ENCODE measurements around the gene ZMAT3.
"Not testable (repeated sequence)": the region's sequence is repeated elsewhere in the genome, so short reads cannot be mapped to it uniquely, and the experiment has no call there.

ZMAT3 gene, protein sequence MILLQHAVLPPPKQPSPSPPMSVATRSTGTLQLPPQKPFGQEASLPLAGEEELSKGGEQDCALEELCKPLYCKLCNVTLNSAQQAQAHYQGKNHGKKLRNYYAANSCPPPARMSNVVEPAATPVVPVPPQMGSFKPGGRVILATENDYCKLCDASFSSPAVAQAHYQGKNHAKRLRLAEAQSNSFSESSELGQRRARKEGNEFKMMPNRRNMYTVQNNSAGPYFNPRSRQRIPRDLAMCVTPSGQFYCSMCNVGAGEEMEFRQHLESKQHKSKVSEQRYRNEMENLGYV

GRCh38 chr3:179071323-179072099, at the start of gene ZMAT3:
Gene ZMAT3, minus strand, starts transcription at chr3:179071809. Its CDS starts 4,057 bp downstream, at chr3:179067752.
- no peaks in the 10 kb centered on the region for H3K9me3 Mint-ChIP-seq
- peak within 1 kb of the TSS; percentile 80 for H3K27ac Mint-ChIP-seq
- peak; percentile 87 for DNase-seq
- peaks cover 13% of the 10 kb centered on the region for H3K36me3 Mint-ChIP-seq (ENCODE audit: low read depth)
- peaks cover 25% of the 10 kb centered on the region for H3K4me1 Mint-ChIP-seq
- peak within 1 kb of the TSS; percentile 99 for H3K4me3 Mint-ChIP-seq
- no peak for TF ChIP-seq CTCF (IDR thresholded peaks at IDR 0.05)
- H3K27me3 Mint-ChIP-seq (ENCODE audit: low read depth, poor library complexity) = peaks cover 7% of the 10 kb centered on the region

- no peak for TF ChIP-seq CTCF (IDR thresholded peaks at IDR 0.05)
- no peak for DNase-seq
- Mint-ChIP-seq H3K4me1 (no peaks in the 10 kb centered on the region), H3K36me3 (ENCODE audit: low read depth) (peaks cover 6% of the 10 kb centered on the region), H3K4me3 (no peak overlapping the region), H3K27me3 (ENCODE audit: low read depth, poor library complexity) (peaks cover 3% of the 10 kb centered on the region), H3K9me3 (peaks cover 19% of the 10 kb centered on the region), H3K27ac (no peak overlapping the region)
These were observed 45.2 kb upstream of the ZMAT3 start for GRCh38 chr3:179116816-179117215.

DNA sequence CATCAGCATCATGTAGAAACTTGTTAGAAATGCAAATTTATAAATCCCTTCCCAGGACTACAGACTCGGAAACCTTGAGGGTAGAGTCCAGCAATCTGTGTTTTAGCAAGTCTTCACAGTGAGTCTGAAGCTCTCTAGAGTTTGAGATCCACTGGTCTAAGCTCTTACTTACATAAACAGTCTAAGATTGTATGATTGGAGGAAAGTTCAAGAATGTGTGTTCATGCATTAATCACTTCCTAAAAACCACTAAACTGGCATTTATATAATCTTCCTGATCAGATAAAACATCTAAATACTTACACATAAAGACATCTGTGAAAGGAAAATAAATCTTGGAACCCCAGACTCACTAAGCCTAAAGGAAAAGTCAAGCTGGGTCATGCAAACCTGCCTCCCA, 43.8 kb upstream of the ZMAT3 start:
- H3K27ac Mint-ChIP-seq; H3K36me3 Mint-ChIP-seq (ENCODE audit: low read depth); H3K4me3 Mint-ChIP-seq; H3K4me1 Mint-ChIP-seq; H3K27me3 Mint-ChIP-seq (ENCODE audit: low read depth, poor library complexity); DNase-seq: not testable (repeated sequence)
- peaks cover 21% of the 10 kb centered on the region for H3K9me3 Mint-ChIP-seq

DNA sequence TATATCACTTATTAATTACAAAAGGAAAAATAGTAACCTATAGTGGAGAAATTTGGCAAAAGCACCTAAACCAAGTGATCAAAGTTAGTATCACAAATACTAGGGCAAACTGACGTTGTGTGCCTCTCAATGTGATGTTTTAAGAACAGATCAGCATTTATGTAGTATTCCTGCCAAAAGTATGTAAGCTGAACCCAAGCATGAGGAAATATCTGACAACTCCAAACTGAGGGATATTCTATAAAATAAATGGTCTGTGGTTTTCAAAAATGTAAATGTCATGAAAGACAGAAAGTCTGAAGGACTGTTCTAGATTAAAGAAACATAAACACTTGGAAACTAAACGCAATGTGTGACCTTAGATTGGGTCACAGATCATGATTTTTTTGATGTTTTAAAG, 42.3 kb upstream of the ZMAT3 start:
- peaks cover 3% of the 10 kb centered on the region for H3K27me3 Mint-ChIP-seq (ENCODE audit: low read depth, poor library complexity)
- peaks cover 1% of the 10 kb centered on the region for H3K36me3 Mint-ChIP-seq (ENCODE audit: low read depth)
- no peak for TF ChIP-seq CTCF (IDR thresholded peaks at IDR 0.05)
- DNase-seq = no peak
- H3K4me3 Mint-ChIP-seq = no peak overlapping the region
- peaks cover 20% of the 10 kb centered on the region for H3K9me3 Mint-ChIP-seq
- H3K4me1 Mint-ChIP-seq = no peaks in the 10 kb centered on the region
- no peak overlapping the region for H3K27ac Mint-ChIP-seq

DNA sequence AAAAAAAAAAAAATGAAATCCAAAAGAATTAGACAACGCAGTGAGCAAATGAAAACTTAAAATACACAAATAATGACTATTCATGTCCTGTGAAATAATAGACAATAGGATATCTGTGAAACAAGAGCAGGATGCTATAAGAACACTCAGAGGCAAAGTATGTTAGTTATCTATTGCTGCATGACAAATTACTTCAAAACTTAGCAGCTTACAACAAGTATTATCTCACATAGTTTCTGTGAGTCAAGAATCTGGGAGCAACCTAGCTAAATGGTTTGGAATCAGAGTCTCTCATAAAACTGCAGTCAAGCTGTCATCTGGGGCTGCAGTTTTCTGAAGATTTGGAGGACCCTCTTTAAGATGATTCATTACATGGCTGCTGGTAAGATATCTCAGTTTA, 36.5 kb upstream of the ZMAT3 start:
- Mint-ChIP-seq H3K36me3 (ENCODE audit: low read depth) (no peaks in the 10 kb centered on the region), H3K4me1 (no peaks in the 10 kb centered on the region), H3K27me3 (ENCODE audit: low read depth, poor library complexity) (no peaks in the 10 kb centered on the region), H3K4me3 (no peak overlapping the region), H3K27ac (no peak overlapping the region), H3K9me3 (peaks cover 13% of the 10 kb centered on the region)
- TF ChIP-seq CTCF (IDR thresholded peaks at IDR 0.05) = no peak
- no peak for DNase-seq

- Mint-ChIP-seq H3K4me3 (no peak overlapping the region), H3K36me3 (ENCODE audit: low read depth) (no peaks in the 10 kb centered on the region), H3K27ac (no peak overlapping the region), H3K4me1 (no peaks in the 10 kb centered on the region), H3K9me3 (peaks cover 13% of the 10 kb centered on the region), H3K27me3 (ENCODE audit: low read depth, poor library complexity) (no peaks in the 10 kb centered on the region)
- DNase-seq = no peak
- TF ChIP-seq CTCF (IDR thresholded peaks at IDR 0.05) = no peak
These were observed 36.0 kb upstream of the ZMAT3 start for GRCh38 chr3:179107617-179108016.

Measured in nephron progenitor cell (in vitro differentiated cells).